Activated CD4-positive, alpha-beta memory T cell treated with anti-CD3 and anti-CD28 coated beads, Interleukin-2, amount 10 ng/mL, durations not matched to agents 7 days and 5 days (primary cell): ENCODE data around the gene FHAD1. TPM values are rescaled to one million over a fixed set of nuclear protein-coding genes. Genes with fewer than 3 reads are reported as not detected.

Experiments
- CTCF ChIA-PET: fragments of 350-600 bp; sonication (Branson Sonifier 250); formaldehyde crosslinking; loops from one replicate; lab custom pipeline; 2021; ENCODE audit warnings: antibody characterized with exemption, inconsistent platforms; lab: Charles Lee
- POLR2A ChIA-PET: fragments of 350-600 bp; sonication (Branson Sonifier 250); formaldehyde crosslinking; loops from one replicate; lab custom pipeline; 2021; ENCODE audit warnings: antibody characterized with exemption; lab: Charles Lee
- DNase-seq: peaks from one replicate; pipeline ENCODE4 v3.0.0-alpha.2; 2020
- H3K27ac Mint-ChIP-seq: one replicate; pipeline ENCODE4 v1.8.0; 2021; ENCODE audit warnings: mild to moderate bottlenecking, mixed read lengths
- H3K27me3 Mint-ChIP-seq: one replicate; pipeline ENCODE4 v1.8.0; 2021; ENCODE audit warnings: mixed read lengths
- H3K36me3 Mint-ChIP-seq: one replicate; pipeline ENCODE4 v1.8.0; 2021; ENCODE audit warnings: low read depth, mixed read lengths
- H3K4me1 Mint-ChIP-seq: one replicate; pipeline ENCODE4 v1.8.0; 2021; ENCODE audit warnings: mixed read lengths
- H3K4me3 Mint-ChIP-seq: one replicate; pipeline ENCODE4 v1.8.0; 2021; ENCODE audit warnings: mild to moderate bottlenecking, mixed read lengths
- H3K9me3 Mint-ChIP-seq: one replicate; pipeline ENCODE4 v1.8.0; 2021; ENCODE audit warnings: mixed read lengths
- total RNA-seq, 2 experiments: library from RNA; stranded (reverse); gene quantifications; one replicate each; pipeline ENCODE4 v1.2.3, GENCODE V29; 2021

FHAD1 gene
- under 1 TPM in 1 of 2 experiments, not detected in 1; 0.18 TPM for total RNA-seq

DNA sequence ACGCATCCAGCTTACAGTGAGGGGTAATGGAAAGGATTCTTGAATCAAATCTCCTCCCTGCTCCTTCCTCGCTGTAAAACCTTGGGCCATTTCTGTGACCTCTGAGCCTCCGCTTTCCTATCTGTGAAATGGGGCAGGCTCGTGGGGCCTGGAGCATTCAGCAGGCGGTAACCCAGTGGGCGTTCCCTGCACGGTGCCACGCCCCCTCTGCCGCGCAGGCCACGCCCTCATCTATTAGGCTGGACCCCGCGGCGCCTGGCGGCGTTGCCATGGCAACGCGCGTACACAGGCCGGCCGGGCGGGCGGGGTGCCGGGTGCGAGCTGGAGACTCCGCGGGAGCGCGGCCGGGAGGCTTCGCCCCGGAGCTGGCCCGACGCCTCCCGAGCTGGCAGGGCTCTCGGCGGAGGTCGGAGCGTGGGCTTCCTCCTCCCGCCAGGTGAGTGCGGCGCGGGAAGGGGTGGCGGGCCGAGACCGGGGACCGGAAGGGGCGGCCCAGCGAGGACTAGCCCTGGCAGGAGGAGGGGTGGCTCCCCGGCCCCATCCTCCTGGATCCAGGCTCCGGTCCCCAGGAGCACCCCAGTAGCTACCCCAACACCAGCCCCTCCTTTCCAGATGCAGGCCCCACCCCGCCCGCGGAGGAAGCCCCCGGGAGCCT is at the start of gene FHAD1:
Gene FHAD1 (plus strand): TSS at position 264 of the 655 bp plus-strand sequence. CDS start 4,562 bp downstream, outside the sequence.
- Mint-ChIP-seq H3K9me3 (peaks cover 15% of the 10 kb centered on the region), H3K27ac (no peak within 1 kb of the TSS), H3K36me3 (peaks cover 5% of the 10 kb centered on the region), H3K27me3 (peaks cover 82% of the 10 kb centered on the region), H3K4me1 (peaks cover 45% of the 10 kb centered on the region), H3K4me3 (peak within 1 kb of the TSS; percentile 25)
- ChIA-PET POLR2A (no interaction called here), CTCF (no interaction called here)
- peak; percentile 43 for DNase-seq

DNA sequence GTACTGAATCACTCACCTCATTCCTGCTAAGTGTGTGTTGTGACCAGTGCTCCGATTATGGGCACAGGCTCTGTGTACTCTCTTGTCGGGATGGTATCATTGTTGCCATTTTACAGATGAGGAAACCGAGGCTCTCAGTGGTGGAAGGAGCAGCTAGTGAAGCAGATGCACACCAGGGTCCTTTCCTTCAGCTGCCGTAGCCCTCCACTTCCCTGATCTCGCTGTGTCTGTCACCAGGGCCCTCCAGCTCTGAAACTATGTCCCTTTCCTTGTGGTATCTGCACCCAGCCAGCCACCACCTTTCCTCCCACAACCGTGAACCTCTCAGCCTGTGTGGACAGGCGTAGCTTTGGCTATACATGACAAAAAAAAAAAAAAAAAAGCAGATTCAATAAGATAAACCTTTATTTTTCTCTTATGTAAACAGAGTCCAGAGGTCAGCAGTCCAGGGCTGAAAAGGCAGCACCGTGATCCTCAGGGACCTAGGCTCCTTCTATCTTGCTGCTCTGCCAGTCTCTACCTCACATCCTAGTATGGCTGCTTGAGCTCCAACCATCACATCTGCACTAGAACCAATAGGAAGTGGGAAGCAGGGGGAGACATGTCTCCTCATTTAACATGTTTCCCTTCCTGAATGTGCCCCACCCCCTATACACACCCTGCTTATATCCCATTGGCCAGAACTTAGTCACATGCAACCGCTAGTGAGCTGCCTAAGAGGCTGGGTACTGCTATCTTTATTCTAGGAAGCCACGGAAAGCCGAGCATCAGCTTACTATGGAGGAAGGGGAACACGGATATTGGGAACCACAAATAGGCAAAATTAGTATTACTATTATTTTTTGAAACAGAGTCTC is 49.2 kb upstream of the FHAD1 start:
- H3K4me1 Mint-ChIP-seq: no peaks in the 10 kb centered on the region
- H3K27ac Mint-ChIP-seq: no peak overlapping the region
- H3K36me3 Mint-ChIP-seq: no peaks in the 10 kb centered on the region
- H3K9me3 Mint-ChIP-seq: no peaks in the 10 kb centered on the region
- no peak overlapping the region for H3K4me3 Mint-ChIP-seq
- ChIA-PET POLR2A (no interaction called here), CTCF (no interaction called here)
- no peak for DNase-seq
- H3K27me3 Mint-ChIP-seq: peaks cover 7% of the 10 kb centered on the region

DNA sequence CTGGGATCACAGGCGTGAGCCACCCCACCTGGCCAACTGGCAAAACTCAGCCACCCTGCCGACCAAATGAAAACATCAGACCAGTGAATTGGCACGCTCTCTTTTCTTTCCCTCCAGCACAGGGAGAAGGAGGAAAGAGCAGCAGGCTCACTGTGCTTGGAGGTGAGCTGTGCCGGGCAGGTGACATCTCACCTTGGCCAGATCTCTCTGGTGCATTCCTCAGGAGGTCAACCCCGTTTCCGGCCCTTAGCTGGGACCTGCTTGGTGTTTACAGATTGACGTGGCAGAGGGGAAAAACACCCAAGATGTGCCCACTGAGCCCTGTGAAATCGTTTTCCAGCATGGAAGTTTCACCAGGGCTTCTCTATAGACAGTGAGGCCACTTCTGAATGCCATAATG is 48.3 kb upstream of the FHAD1 start:
- POLR2A ChIA-PET: no interaction called here

DNA sequence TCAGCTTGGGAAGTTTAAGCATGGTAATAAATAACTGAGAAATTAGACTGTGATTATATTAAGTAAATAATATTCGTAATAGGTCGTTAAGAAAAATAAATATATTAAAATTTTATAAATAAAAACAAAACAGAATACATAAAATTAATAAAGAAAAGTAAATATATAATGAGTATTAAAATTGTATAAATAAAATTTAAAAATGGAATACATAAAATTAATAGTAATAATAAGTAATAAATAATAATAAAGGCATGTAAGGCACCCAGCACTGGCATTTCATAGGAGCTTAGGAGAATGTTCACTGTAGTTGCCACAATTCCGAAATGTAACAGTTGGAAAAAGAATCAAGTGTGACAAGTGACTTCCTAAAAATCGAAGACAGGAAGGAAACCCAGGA is 45.8 kb upstream of the FHAD1 start:
- POLR2A ChIA-PET: no interaction called here
- H3K4me1 Mint-ChIP-seq: no peaks in the 10 kb centered on the region
- H3K27me3 Mint-ChIP-seq: peaks cover under 1% of the 10 kb centered on the region

More for the DNA sequence above, 48.3 kb upstream of the FHAD1 start:
- CTCF ChIA-PET: no interaction called here
- no peak for DNase-seq
- Mint-ChIP-seq H3K4me3 (no peak overlapping the region), H3K9me3 (no peaks in the 10 kb centered on the region), H3K36me3 (no peaks in the 10 kb centered on the region), H3K4me1 (no peaks in the 10 kb centered on the region), H3K27ac (no peak overlapping the region), H3K27me3 (peaks cover 7% of the 10 kb centered on the region)

DNA sequence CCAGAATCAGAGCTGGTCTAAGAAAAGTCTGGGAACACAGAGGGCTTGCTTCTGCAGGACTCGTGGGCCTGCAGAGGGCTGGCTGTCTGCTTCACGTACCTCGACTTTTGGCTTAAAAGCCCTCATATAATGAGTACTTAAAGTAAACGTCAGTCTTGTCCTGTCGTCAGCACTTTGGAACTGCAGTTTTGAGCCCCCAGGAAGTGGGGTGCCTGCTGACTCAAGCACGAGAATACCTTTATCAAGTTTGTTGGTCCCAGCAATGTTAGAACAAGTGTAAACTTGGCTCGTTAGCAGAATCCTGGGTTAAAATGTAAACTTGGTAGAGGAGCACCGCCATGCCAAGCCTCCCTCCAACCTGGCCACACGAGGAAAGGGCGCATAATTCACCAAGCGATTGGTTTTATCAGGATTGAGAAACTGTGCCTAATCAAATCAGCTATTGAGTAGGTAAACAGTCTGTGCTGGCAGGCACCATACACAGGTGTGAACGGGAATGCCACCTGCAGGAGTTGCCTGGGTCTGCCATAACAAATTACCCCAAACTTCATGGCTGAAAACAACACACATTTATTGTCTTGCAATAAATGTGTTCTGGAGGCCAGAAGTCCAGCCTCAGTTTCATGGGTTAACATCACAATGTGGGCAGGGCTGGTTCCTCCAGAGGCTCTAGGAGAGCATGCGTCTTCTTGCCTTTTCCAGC is 45.0 kb upstream of the FHAD1 start:
- Mint-ChIP-seq H3K9me3 (no peaks in the 10 kb centered on the region), H3K4me1 (no peaks in the 10 kb centered on the region), H3K4me3 (no peak overlapping the region), H3K27ac (no peak overlapping the region), H3K27me3 (no peaks in the 10 kb centered on the region), H3K36me3 (no peaks in the 10 kb centered on the region)
- ChIA-PET CTCF (interaction anchor here (1.0 kb wide), 1 partner anchor 71 kb away, joined by 3 read pairs; no protein-coding TSS in a partner anchor), POLR2A (no interaction called here)
- DNase-seq: no peak

More for the DNA sequence above, 45.8 kb upstream of the FHAD1 start:
- Mint-ChIP-seq H3K9me3 (no peaks in the 10 kb centered on the region), H3K36me3 (no peaks in the 10 kb centered on the region), H3K27ac (no peak overlapping the region), H3K4me3 (no peak overlapping the region)
- no peak for DNase-seq
- CTCF ChIA-PET: interaction anchor here (1.0 kb wide), 1 partner anchor 71 kb away, joined by 3 read pairs; no protein-coding TSS in a partner anchor

DNA sequence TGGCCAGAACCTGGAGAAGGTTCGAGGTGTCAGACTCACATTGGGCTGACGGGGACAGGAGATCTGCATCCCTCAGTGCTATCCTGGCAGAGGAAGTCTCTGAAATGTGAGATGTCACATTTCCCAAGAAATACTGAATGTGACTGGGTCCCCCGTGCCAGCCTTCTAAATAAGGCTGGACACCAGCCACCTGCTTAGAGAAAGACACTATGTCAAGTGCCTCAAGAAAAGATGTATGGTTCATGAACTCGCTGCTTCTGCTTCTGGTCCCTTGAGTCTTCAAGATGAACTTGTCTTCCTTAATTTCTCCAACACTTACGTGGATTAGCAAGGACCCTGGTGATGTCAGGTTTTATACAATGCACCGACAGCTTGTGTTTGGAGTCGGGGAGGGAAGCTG is 42.1 kb upstream of the FHAD1 start:
- CTCF ChIA-PET: no interaction called here
- Mint-ChIP-seq H3K4me1 (no peaks in the 10 kb centered on the region), H3K9me3 (no peaks in the 10 kb centered on the region), H3K36me3 (no peaks in the 10 kb centered on the region), H3K4me3 (no peak overlapping the region), H3K27me3 (peaks cover 6% of the 10 kb centered on the region), H3K27ac (no peak overlapping the region)
- POLR2A ChIA-PET: no interaction called here
- DNase-seq: no peak

DNA sequence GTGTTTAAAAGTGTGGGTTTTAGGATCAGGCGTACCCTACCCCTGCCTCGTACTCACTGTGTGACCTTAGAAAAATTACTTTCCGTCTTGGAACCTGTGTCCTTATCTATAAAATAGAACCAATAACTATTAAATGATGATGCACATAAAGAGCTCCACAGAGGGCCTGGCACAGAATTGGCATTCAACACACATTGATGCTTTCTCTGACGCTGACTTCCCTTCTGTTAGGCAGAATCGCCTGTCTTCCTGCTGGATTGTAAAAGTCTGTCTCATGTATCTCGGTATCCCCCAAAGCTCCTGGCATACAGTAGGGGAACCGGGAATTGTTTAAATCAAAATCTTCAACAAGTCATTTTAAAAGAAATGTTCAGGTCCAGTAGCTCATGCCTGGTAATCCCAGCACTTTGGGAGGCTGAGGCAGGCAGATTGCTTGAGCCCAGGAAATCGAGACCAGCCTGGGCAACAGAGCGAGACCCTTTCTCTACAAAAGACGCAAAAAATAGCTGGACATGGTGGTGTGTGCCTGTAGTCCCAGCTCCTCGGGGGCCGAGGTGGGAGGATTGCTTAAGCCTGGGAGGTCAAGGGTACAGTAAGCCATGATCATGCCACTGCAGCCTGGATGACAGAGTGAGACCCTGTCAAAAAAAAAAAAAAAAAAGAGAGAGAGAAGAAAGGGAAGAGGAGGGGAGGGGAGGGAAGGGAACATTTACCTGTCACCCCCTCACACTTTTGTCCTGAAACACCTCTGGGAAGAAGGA is 41.3 kb upstream of the FHAD1 start:
- CTCF ChIA-PET: no interaction called here
- H3K9me3 Mint-ChIP-seq: no peaks in the 10 kb centered on the region
- POLR2A ChIA-PET: no interaction called here
- no peaks in the 10 kb centered on the region for H3K4me1 Mint-ChIP-seq
- H3K4me3 Mint-ChIP-seq: no peak overlapping the region
- H3K27me3 Mint-ChIP-seq: peaks cover 13% of the 10 kb centered on the region
- no peak for DNase-seq
- H3K36me3 Mint-ChIP-seq: no peaks in the 10 kb centered on the region
- H3K27ac Mint-ChIP-seq: no peak overlapping the region

DNA sequence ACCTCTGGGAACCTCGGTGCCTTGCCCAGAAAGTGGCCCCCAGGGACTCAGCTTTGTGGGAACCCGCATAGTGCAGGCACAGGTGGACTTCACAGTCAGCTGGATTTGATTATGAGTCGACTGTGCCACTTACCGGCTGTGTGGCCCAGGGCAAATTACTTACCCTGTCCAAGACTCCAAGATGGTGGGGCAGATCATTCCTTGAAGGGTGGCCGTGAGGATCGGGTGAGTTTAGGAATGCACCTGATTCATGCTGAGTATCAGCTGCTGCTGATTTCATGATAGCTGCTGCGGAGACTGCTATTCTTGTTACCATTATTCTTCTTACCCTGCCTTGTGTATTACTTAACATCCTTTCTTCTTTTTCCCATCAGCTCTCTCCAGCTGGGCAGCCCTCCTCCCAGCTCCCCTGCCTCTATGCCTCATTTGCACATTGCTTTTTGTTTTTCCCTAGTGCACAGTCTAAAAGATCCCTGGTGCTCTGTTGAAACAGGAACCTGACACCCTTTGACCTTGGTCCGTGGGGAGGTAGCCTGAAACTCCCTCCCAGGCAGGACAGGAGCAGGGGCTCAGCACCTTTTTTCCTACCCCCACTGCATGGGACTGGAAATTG is 40.5 kb upstream of the FHAD1 start:
- no peak overlapping the region for H3K4me3 Mint-ChIP-seq
- CTCF ChIA-PET: no interaction called here
- H3K4me1 Mint-ChIP-seq: no peaks in the 10 kb centered on the region
- no peak for DNase-seq
- peaks cover 14% of the 10 kb centered on the region for H3K27me3 Mint-ChIP-seq
- no peaks in the 10 kb centered on the region for H3K36me3 Mint-ChIP-seq
- no peaks in the 10 kb centered on the region for H3K9me3 Mint-ChIP-seq
- H3K27ac Mint-ChIP-seq: no peak overlapping the region
- POLR2A ChIA-PET: no interaction called here

DNA sequence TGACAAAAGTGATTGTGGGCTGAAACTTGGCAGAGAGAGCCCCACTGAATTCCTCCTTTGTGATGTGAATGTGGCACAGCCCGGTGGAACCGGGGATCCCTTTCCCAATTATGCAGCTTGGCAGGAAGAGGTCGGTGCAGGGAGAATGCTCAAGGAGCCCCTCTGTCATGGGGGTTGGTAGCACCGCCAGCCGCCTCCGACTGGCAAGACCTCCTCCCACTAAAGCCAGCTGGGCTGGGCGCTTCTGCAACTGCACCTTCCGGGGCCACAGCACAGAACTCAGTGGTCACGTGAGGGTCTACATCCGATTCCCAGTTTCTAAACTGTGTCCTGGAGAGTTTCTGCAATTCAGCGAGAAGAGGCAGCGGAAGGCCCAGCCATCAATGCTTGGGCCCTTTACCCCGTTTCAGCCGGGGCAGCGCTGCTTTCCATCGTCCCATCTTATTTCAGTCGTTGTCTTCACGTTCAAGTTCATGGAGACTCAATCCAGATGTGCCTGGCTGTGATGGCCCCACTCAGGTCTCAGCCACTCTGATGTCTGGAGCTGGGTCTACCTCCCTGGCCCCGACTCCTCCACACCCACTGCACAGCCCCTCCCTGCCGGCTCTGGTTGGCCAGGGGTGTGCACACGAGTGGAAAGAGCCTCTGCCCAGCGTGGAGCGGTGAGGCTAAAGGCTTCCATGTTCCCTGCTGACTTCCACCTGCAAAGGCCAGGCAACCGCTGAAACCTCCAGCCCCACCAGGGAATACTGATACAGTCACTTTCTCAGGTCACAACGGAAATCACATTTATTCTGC is 39.8 kb upstream of the FHAD1 start:
- CTCF ChIA-PET: no interaction called here
- DNase-seq: no peak
- Mint-ChIP-seq H3K27ac (no peak overlapping the region), H3K4me1 (no peaks in the 10 kb centered on the region), H3K27me3 (peaks cover 16% of the 10 kb centered on the region), H3K4me3 (no peak overlapping the region), H3K36me3 (no peaks in the 10 kb centered on the region), H3K9me3 (no peaks in the 10 kb centered on the region)
- POLR2A ChIA-PET: no interaction called here

DNA sequence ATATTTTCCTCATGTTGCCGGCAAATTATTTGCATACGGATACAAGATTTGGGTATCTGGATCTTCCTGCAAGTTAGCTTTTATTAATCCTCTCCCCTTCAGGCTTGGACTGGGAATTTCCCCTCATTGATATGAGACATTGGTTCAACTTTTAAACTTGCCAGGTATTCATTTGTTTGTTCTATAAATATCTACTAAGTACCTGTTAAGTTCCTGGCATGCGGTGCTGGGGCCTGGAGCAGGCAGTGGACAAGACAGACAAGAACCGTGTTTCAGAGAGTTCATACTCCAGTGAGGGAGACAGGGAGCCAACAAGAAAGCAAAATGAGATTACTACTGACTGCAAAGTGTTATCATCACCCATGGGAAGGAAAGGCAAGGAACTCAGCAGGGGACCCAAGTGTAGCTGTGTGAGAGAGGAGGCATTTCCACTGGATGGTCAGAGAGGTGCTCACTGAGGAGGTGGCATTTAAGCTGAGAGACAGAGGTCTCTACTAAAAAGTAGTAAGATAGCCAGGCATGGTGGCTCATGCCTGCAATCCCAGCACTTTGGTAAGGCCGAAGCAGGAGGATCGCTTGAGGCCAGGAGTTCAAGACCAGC is 39.1 kb upstream of the FHAD1 start:
- Mint-ChIP-seq H3K4me1 (no peaks in the 10 kb centered on the region), H3K27ac (no peak overlapping the region), H3K27me3 (peaks cover 23% of the 10 kb centered on the region), H3K9me3 (no peaks in the 10 kb centered on the region), H3K36me3 (no peaks in the 10 kb centered on the region), H3K4me3 (no peak overlapping the region)
- no peak for DNase-seq
- POLR2A ChIA-PET: no interaction called here
- CTCF ChIA-PET: no interaction called here

DNA sequence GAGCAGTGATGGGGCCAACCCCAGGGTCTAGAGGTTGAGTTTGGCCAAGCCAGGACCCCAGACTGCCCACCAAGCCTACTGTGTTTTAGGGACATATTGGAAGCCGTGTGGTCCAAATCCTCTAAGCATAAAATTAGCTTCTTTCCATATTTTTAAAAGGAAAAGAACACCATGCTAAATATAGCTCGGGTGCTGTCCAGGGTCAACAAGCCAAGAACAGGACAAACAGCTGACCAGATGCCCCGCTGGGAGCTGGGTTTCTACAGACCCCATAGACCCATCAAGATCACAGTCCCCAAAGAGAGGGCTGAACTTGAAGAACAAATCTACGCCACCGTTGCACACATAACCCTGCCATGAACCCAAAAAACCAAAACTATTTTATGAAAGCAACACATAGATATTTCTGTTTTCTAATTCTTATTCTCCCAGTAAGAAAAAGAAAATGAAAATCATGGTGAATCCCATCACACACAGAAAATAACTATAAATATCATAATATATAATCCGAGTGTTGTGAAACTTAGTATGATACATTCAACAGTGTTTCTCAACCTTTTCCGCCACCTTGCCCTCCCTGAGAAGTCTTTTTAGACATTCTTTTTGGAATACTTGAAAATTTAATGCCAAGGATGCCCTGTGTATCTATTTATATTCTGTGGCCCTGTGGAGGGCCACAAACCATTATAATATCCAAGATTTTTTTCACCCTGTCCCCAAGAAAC is 36.2 kb upstream of the FHAD1 start:
- no peak overlapping the region for H3K4me3 Mint-ChIP-seq
- no peaks in the 10 kb centered on the region for H3K36me3 Mint-ChIP-seq
- no peaks in the 10 kb centered on the region for H3K4me1 Mint-ChIP-seq
- no peaks in the 10 kb centered on the region for H3K9me3 Mint-ChIP-seq
- ChIA-PET POLR2A (no interaction called here), CTCF (no interaction called here)
- H3K27ac Mint-ChIP-seq: no peak overlapping the region
- no peak for DNase-seq
- peaks cover 24% of the 10 kb centered on the region for H3K27me3 Mint-ChIP-seq
